HuH-7 (cell line): ENCODE results near the gene CCR5AS.
"Not testable (repeated sequence)": the region's sequence is repeated elsewhere in the genome, so short reads cannot be mapped to it uniquely, and the experiment has no call there.

Source experiments
- DNase-seq: peaks from one replicate; pipeline ENCODE4 v3.0.0; 2011; ENCODE audit warnings: low spot score

CCR5AS gene

DNA sequence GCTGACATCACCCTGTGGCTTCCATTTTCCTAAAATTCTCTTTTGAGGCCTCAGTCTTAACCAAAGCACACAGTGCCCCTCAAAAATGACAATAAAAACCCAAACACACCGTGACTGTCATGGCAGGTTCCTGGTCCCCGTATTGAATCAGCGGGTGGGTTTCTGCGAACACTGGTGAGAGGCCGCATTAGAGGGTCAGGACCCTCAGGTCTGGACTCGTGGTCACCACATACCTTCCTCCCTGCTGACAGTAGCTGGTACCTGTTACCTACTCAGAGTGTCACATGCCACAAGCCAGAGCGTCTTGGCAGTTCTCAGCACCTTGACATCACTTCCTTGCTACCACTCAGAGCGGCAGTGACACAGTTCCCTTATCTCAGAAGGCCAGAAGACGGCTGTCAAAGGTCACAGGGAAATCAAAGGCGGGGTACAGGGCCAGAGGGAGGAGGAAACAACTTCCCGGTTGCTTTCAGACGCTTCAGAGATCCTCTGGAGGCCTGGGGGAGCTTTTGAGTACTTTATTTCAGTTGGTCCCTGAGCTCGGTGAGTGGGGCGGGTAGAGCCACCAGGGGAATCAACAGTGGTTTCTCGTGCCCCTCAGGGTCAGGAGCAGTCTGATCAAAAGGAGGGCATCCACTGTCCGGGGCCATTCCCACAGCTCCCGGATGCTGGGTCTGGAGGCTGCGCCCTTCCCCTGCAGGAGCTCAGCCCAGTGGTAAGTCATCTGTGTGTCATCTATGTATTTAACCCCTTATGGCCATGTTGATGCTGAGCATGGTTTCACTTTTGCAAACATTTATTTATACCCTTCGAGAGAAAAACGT is at the start of gene CCR5AS, which contains the start of gene CCRL2:
TSS of gene CCR5AS (minus strand) at position 279 of the 824 bp plus-strand sequence.
TSS of gene CCRL2 (plus strand) at position 472 of the 824 bp plus-strand sequence. CDS start 821 bp downstream, outside the sequence.
- no peak for DNase-seq

DNA sequence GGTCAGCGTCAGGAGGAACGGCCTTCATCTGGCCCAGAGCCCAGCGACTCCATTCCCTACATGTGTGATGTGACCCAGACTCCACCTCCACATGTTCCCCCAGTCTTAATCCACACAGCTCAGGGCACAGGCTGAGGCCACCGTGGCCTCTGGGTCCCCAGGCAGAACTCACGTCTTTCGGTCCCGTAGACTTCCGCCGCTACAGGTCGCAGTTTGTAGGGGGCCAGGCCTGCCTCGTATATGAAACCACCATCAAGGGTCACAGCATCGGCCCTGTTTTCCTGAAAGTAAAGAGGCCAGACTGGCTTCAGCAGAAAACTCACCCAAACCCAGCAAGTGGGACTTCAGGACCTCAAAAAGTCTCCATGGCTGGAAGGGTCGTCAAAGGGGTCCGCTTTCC is 49.3 kb upstream of the CCR5AS start:
- DNase-seq = no peak

DNA sequence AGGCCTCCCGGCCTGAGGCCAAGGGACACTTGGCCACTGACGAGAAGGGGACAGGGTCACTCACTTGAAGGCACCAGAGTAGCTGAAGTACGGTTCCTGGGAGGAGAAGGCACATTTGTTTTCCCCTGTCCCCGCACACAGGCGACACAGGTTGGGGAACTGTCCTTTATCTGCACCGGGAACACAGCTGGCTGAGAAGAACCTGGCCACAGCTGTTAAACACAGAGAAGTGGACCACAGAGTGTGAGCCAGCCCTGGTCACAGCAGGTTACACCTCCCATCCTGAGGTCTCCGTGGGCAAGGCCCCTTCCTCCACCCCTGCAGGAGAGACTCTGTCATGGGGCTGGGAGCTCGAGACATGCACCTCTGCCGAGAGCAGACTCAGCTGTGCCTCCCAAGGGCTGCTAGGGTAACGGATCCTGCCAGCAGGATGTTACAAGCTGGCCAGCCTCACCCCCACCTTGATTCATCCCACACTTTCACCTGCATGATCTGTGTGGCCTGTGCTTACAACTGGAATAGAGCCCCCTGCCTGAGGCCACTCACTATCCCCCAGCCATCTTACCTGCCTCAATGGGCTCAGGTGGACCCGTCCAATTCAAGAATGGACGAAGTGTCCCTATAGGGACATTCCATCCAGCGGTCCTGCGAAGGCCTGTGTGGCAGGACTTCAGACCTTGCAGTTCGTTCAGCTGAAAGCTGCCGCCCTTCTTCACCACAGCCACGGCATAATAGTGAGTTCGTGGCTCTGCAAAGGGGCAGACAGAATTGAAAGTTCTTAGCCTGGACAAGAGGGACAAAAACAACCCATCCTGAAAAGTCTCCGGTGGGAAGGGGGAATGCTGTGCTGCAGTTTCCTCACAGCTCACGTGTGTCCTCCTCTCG is 48.6 kb upstream of the CCR5AS start:
- no peak for DNase-seq

DNA sequence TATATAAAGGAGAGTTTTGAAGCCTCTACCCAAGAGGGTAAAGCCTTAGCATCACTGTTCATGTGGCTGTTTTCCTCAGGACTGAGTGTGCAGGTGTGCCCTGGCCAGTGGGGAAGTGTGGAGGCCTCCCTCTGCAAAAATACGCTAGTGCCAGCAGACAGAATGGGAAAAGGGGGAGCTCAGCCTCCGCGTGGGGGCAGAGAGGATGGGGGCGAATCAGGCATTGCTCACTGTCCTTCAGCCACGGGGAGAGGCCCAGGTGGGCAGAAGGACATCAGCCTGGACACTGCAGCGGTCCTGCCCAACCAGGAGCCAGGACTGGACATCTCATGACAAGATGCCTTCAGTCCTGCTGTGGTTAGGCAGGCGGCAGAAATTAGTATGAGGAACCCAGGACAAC is 47.7 kb upstream of the CCR5AS start:
- no peak for DNase-seq

DNA sequence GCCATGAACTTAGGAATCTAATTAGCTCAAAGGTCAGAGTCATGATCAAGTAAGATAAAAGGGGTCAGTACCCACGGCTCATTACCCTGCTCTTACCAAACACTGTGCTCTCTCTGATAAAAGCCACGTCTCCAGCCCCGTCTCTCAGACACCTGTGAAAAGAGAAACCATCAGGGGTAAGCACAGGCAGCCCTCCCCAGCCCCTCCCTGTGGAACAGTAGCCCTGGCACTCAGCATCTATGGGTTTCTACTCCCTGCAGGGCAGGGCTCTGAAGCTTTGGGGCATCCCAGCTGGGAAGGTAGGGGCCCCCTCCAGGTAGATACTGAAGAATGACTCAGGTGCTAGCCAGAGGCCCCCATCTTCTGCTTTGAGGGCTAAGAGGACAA is 47.3 kb upstream of the CCR5AS start:
- no peak for DNase-seq

DNA sequence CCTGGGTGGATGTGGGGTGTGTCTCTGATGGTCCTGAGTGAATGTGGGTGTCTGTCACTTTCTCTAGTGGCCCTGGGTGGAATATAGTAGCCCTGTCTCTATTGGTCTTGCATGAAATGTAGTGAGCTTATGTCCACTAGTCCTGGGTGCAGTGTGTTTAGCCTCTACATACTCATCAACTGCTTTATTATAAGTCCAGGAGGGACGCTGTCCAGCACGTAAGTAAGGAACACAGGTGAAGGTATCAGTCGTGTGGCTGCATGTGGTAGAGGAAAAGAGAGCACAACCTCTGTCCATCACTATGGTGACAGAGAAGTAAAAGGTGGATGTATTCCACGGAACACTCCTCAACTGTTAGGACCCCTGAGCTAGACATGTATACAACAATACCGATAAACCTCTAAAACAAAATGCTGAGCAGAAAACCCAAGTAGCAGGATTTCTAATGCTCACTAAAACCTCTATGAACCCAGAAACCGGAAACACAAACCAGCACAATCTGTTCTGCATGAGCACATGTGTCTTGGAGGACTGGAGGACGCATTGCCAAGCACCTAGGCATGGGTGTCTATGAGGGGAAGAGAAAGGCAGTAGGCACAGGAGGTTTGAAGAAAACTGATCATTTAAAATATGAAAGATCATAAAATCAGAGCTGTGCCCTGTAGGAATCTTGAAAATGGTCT is 46.8 kb upstream of the CCR5AS start:
- no peak for DNase-seq

DNA sequence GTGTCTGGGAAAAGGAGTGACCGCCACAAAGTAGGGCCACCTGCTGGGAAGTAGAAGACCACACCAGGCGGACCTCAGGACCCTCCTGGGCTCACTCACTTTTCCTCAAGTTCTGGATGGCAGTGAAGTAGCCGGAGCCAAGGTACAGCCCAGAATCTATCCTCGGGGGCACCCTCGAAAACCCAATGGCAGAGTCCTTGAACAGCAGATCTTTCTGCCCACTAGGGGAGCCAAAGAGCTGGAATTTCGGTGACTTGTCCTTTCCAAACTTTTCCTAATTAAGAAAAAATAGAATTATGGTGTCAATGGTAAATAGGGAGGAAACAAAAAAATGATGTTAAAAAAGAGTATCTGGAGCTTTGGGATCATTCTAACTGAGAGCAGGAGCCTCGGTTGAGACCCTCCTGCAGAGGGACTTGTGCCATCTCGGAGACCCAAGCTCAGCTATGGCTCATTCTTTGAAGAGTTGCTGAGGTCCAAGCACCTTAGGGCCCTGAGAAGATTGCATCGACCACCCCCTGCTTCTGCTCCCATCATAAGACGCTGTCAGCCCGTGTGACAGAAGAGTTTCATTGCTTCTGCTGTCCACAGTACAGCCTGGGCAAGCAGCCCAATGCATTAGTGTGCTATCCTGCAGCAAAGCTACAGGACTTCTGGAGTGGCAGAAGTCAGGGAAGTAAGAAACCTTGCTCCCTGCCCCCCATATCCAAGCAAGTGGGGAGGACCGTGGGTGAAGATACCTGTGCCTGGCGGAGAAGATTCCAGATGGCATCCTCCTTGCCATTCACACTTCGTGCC is 43.1 kb upstream of the CCR5AS start:
- DNase-seq = peak; percentile 62

DNA sequence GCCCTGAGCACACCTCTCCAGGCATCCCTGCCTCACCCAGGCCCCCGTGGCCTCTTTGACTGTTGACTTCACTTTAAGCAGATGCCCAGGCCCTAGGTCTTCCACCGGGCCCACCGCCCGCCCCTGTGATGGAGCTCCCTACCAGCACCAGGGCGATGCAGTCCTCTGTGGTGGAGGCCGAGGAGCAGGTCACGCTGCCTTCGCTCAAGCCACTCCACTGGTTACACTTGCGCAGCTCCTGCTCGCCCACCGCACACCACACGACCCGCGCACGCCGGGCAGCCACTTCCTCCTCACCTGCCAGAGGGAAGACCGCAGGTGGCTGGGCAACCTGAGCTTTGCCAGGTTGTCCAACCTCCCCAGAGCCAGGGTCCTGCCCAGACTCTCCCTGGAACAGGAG is 41.9 kb upstream of the CCR5AS start:
- DNase-seq = no peak

DNA sequence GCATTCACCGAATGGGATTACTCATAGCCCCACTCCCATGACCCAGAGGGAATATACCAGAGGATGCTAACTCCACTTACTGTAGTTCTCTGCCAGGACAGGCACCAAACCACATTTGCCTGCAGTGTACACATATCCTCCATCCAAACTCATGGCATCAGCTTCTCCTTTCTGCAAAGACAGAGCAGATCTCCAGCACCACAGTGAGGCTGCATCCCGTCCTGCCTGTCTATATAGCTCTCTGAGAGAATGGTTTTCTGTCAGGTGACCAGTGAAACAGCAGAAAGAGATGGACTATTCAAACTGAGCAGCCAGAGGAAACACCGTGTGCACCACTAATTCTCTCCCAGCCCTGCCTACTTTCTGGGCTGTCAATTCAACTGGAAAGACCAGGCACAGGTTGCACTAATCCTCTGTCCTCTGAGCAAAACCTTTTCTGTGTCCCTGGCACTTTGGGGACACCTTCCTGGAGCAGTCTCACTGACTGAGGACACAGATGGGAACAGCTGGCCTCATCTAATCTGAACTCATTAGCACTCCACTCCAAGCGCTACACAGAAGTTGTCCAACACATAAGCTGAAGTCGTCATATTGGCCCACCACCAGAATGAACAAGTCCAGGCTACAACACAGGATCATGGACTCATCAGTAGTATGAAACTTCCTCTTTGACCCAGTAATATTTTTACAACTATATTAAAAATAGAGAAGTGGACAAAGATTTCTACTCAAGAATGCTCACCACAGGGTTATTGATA is 40.5 kb upstream of the CCR5AS start:
- DNase-seq = no peak

DNA sequence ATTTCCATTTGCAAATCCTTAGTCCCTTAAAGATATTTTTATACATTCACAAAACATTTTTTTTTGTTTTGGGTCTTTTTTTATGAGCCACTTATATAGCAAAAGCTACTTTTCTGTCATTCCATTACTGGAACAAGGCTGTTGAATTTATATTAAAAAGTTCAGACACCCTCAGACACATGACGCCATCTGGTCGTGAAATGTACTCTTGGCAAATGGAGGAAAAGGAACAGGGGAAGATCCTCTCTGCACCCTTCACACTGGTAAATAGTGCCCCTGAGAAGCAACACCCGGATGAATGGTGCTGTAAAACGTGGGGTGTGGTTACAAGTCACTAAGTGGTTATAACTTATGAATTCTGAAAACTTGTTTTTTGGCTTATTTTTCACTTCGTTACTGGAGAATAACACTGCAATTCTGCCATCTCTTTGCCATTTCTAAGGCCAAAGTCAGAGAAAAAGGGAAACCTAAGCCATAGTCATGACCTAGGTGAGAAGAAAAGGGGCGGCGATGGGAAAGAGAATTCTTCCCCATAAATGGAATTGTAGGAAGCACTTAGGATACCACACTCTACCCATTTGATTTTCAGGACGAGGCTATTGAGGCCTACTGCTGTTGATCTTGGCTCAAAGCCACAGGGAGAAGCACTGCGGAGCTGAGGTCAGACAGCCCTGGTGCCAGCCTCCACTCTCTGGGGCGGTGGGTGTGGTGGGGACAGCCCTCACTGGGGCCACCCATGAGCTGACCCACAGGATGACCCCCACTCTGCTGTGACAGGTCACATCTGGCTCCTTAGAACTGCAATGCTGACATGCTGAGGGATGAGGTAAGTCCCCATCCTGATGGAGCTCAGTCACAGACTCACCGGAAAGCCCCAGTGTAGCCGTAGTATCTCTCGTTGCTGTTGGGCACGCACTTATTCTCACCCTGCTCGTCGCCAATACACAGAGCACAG is 36.0 kb upstream of the CCR5AS start:
- DNase-seq = peak; percentile 59

DNA sequence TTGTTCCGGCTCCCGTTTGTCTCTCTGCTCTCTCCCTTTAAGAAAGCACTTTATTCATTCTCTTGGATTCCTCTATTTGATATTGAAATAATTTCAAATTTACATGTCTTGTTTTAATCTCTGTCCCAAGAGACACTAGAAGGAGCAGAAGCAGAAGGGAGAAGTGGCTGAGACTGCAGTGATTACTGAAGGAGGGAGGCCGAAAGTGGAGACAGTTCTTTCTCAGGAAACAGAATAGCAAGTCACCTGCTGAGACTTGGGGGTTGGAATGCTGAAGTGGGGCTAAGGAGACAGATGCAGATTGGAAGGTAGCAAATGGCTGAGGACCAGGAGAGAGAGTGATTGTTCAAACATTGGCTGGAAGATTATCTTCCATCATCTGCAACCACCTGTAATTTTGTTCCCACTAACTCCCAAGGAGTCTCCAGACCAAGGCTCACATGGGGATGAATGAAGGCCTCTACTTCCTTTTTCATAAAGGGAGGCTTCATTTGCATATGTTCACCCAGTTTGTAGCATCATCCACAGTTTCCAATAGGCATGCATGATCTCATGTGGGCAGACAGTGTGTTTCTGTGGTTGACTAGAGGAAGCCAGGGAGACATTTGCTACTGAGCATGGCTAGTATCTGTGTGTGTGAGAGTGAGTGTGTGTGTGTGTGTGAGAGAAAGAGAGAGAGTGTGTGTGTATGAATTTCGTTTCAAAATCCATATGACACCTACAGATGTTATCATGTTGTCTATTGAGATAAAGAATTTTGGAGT is 33.8 kb upstream of the CCR5AS start:
- DNase-seq = no peak

DNA sequence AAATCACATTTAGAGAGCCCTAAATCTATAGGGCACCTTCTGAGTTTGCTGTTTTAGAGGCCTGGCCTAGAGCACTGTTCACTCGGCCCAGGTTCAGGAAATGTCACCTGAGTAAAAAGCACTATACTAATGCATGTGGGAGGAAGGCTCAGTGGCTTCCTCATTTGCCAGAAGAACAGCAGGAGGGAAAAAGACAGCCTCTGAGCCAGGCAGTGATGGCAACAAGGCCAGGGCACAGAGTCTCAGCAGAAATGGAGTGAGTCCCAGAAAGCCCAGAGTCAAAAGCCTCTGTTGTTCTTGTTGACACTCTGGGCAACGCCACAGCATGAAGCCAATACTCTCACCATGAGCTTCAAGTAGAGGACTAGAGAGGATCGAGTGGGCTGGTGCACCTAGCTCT is 32.0 kb upstream of the CCR5AS start:
- no peak for DNase-seq

DNA sequence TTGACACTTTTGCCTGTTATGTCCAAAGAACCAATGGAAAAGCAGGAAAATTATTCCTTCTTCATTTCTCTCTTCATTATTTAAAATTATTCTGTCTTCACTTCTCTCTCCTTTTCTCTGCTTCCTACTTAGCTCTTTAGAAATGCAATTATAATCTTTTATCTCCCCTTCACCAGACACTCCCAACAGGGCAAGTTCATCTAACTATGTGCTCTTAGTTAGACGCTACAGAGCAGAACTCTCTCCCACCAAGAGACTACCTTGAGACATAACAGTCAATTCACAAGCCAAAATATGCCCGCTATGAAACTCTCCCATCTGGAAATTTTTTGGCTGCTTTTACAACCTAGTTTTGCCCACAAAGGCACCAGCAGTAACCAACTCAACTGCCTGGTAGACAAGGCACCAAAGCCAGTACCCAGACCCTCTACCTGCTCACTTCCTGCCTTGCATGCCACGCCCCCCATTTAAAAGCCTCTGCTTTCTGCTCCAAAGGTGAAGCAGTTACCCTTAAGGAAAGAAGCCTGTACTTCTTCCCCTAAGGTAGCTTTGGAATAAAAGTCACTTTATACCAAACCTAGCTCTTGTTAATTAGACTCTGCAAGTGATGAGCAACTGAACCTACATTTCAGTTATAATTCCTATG is 28.3 kb upstream of the CCR5AS start:
- DNase-seq = no peak

DNA sequence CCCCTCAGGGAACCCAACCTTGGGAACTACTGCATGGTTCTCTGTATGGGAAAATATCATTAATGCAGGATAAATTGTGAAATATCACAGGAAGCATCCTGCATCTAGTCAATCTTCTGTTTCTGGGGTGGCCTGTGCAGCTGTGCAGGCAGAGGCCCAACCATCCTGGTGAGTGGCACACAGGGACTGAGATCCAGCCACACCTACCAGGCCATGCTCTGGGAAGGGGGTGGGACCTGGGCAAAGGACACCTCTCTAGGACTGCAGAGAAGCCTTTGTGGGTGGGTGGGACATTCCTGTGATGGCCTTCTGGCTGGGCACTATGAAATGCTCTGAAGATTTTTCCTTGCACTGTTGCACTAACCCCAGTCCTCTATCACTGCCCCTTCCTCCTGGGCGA is 27.0 kb upstream of the CCR5AS start:
- DNase-seq = no peak

DNA sequence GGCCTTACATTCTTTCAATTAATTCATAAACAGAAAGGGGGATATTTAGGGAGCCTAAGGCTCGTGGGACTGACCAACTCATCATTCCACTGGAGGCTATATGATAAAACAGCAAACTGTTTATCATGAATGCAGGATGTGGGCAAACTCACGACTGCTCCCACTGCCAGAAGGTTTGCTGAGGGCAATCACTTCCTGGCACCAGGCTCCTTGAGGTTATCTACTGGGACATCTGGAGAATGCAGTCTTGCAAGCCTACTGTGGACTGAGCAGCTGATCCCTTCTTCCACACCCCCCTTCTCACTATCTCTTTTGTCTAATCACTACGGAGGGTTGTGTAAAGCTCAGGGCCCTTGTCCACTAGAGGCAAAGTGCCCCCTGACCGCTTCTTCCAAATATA is 26.3 kb upstream of the CCR5AS start:
- DNase-seq = not testable (repeated sequence)

DNA sequence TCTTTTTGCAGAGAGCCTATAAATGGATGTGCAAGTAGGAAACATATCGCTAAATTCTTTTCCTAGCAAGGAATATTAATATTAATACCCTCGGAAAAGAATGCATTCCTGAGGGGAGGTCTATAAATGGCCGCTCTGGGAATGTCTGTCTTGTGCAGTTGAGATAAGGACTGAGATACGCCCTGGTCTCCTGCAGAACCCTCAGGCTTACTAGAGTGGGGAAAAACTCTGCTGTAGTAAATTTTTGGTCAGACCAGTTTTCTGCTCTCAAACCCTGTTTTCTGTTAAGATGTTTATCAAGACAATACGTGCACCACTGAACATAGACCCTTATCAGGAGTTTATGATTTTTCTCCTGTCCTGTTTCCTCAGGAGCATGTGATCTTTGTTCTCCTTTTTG is 25.0 kb upstream of the CCR5AS start:
- DNase-seq = not testable (repeated sequence)

DNA sequence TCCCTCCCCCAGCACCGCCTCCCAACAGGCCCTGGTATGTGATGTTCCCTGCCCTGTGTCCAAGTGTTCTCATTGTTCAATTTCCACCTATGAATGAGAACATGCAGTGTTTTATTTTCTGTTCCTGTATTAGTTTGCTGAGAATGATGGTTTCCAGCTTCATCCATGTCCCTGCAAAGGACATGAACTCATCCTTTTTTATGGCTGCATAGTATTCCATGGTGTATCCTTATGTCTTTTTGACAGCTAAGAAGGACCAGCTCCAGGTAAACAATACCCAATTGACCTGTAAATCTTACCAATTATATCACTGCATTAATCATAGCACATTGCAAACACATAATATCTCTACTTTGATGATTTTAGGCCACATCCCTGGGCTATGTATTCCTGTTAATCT is 24.0 kb upstream of the CCR5AS start:
- not testable (repeated sequence) for DNase-seq

DNA sequence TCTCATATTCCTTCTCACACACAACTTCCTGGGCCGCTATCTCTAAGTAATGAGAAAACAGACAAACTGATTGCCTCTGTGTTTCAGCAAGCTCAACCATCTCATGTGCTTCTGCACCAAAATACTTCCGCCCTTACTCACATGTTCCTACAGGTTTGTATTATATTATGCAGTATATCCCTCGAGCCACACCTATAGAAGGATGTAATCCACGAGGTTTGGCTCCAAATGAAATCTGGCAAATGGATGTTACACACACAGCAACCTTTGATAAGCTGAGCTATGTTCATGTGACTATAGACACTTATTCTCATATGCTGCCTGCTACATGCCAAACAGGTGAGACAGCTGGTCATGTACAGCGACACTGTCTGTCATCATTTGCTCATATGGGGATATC is 22.8 kb upstream of the CCR5AS start:
- no peak for DNase-seq
